CD14-positive monocyte (primary cell): ENCODE measurements around the gene NIFK. TPM values are rescaled to one million over a fixed set of nuclear protein-coding genes. Genes with fewer than 3 reads are reported as not detected.

Experiments
- DNase-seq, 3 donors: peaks; one replicate each; pipeline ENCODE4 v3.0.0-alpha.2; 2011 to 2022
- H2AFZ ChIP-seq: 2 replicates; pipeline ENCODE4 v1.6.0; 2012; ENCODE audit warnings: mild to moderate bottlenecking, low read depth, low read length, inconsistent platforms; ENCODE audit not compliant: insufficient read depth, poor library complexity, severe bottlenecking
- H3K27ac ChIP-seq, 2 donors: 1 replicate in 1 of 2; 2 replicates in 1 of 2; pipeline ENCODE4 v1.5.1; 2012 to 2013; ENCODE audit warnings: low read length in 2 of 2, control low read depth in 1 of 2, inconsistent platforms in 1 of 2, low read depth in 1 of 2, mild to moderate bottlenecking in 1 of 2
- H3K27me3 ChIP-seq, 2 donors: one replicate each; pipeline versions ENCODE4 v1.6.0 to v1.6.1; 2011 to 2013; ENCODE audit warnings: low read length in 2 of 2; ENCODE audit not compliant: control insufficient read depth in 2 of 2, insufficient read depth in 2 of 2
- H3K36me3 ChIP-seq, 2 donors: replicated peaks in 1 of 2; 1 replicate in 1 of 2; 2 replicates in 1 of 2; pipeline versions ENCODE4 v1.5.1 to v1.6.1; 2012 to 2013; ENCODE audit warnings: low read length in 2 of 2, control low read depth in 1 of 2, inconsistent platforms in 1 of 2, mild to moderate bottlenecking in 1 of 2; ENCODE audit not compliant: insufficient read depth in 2 of 2, control insufficient read depth in 1 of 2
- H3K4me1 ChIP-seq, 2 donors: 1 replicate in 1 of 2; 2 replicates in 1 of 2; pipeline versions ENCODE4 v1.5.1 to v1.6.1; 2012 to 2013; ENCODE audit warnings: low read length in 2 of 2, control low read depth in 1 of 2, inconsistent platforms in 1 of 2, mild to moderate bottlenecking in 1 of 2, moderate library complexity in 1 of 2; ENCODE audit not compliant: insufficient read depth in 2 of 2, control insufficient read depth in 1 of 2
- H3K4me2 ChIP-seq: replicated peaks from 2 replicates; pipeline ENCODE3; 2012; ENCODE audit warnings: low read length, moderate library complexity, mild to moderate bottlenecking; ENCODE audit not compliant: poor library complexity, severe bottlenecking; ENCODE audit errors: extremely low read depth
- H3K4me3 ChIP-seq, 3 experiments: fragments of 200-600 bp in 1 of 3; sonication (generic) in 1 of 3; replicated peaks in 1 of 3; 1 replicate in 2 of 3; 2 replicates in 1 of 3; pipeline ENCODE4 v1.5.1; 2011 to 2013; ENCODE audit warnings: low read length in 3 of 3, mild to moderate bottlenecking in 3 of 3, control low read depth in 2 of 3, low read depth in 2 of 3, inconsistent platforms in 1 of 3, moderate library complexity in 1 of 3
- H3K79me2 ChIP-seq: 2 replicates; pipeline ENCODE4 v1.6.0; 2012; ENCODE audit warnings: mild to moderate bottlenecking, control low read depth, inconsistent platforms, low read length, moderate library complexity; ENCODE audit not compliant: insufficient read depth
- H3K9ac ChIP-seq: 2 replicates; pipeline ENCODE4 v1.6.0; 2017; ENCODE audit warnings: low read length, mild to moderate bottlenecking; ENCODE audit not compliant: insufficient read depth, poor library complexity, severe bottlenecking
- H3K9me3 ChIP-seq, 2 donors: replicated peaks in 1 of 2; 1 replicate in 1 of 2; 2 replicates in 1 of 2; pipeline versions ENCODE4 v1.5.1 to v1.6.1; 2012 to 2013; ENCODE audit warnings: low read length in 2 of 2, control low read depth in 1 of 2; ENCODE audit not compliant: control insufficient read depth in 1 of 2, insufficient read depth in 1 of 2
- H4K20me1 ChIP-seq: 2 replicates; pipeline ENCODE4 v1.6.0; 2012; ENCODE audit warnings: mild to moderate bottlenecking, low read length, control low read depth, moderate library complexity; ENCODE audit not compliant: insufficient read depth
- H3K27ac Mint-ChIP-seq, 7 donors: one replicate each; pipeline ENCODE4 v1.8.0; 2020; ENCODE audit warnings: mild to moderate bottlenecking in 7 of 7, mixed read lengths in 7 of 7, moderate library complexity in 6 of 7, inconsistent platforms in 2 of 7
- H3K27me3 Mint-ChIP-seq, 3 donors: one replicate each; pipeline ENCODE4 v1.8.0; 2021 to 2022; ENCODE audit warnings: low read depth in 3 of 3, mild to moderate bottlenecking in 3 of 3, mixed read lengths in 3 of 3, moderate library complexity in 3 of 3, inconsistent platforms in 1 of 3
- H3K36me3 Mint-ChIP-seq, 2 donors: one replicate each; pipeline ENCODE4 v1.8.0; 2020; ENCODE audit warnings: mixed read lengths in 2 of 2, inconsistent platforms in 1 of 2, mild to moderate bottlenecking in 1 of 2
- H3K4me1 Mint-ChIP-seq: one replicate; pipeline ENCODE4 v1.8.0; 2020; ENCODE audit warnings: mild to moderate bottlenecking, mixed read lengths
- H3K4me3 Mint-ChIP-seq, 2 donors: one replicate each; pipeline ENCODE4 v1.8.0; 2020; ENCODE audit warnings: mild to moderate bottlenecking in 2 of 2, mixed read lengths in 2 of 2, moderate library complexity in 1 of 2
- H3K9me3 Mint-ChIP-seq, 7 donors: one replicate each; pipeline ENCODE4 v1.8.0; 2020 to 2022; ENCODE audit warnings: mixed read lengths in 7 of 7, mild to moderate bottlenecking in 6 of 7, moderate library complexity in 6 of 7, inconsistent platforms in 2 of 7
- WGBS: methylation state at CpG from one replicate; pipeline ENCODE4 v1.1.5; 2013; ENCODE audit warnings: missing lambda C conversion rate; ENCODE audit not compliant: insufficient coverage; 5-methylcytosine and 5-hydroxymethylcytosine counted together
- intact Hi-C, 2 donors: fragments of 100-400 bp; cut with micrococcal nuclease; formaldehyde crosslinking; loops; one replicate each; pipeline versions ENCODE4 v1.15.0 to v1.15.1; 2023
- polyA plus RNA-seq, 3 donors: library from polyadenylated mRNA; depleted of rRNA in 1 of 3; unstranded in 2 of 3; stranded (reverse) in 1 of 3; fragments of 300-500 nt in 2 of 3; fragments of >200 nt in 1 of 3; fragmentation: Illumina TruSeq in 2 of 3; gene quantifications; 1 replicate in 2 of 3; 2 replicates in 1 of 3; pipeline ENCODE4 v1.2.3, GENCODE V29; 2012 to 2021
- TF ChIP-seq, protein P1 (sequence below): fragments of 200-600 bp; IDR thresholded peaks from one replicate; pipeline ENCODE4 v1.8.0; 2022; ENCODE audit warnings: antibody characterized with exemption, mild to moderate bottlenecking

Gene NIFK
- polyA plus RNA-seq, 3 donors, result 6.6 to 32.6 (median 30.6) TPM

DNA sequence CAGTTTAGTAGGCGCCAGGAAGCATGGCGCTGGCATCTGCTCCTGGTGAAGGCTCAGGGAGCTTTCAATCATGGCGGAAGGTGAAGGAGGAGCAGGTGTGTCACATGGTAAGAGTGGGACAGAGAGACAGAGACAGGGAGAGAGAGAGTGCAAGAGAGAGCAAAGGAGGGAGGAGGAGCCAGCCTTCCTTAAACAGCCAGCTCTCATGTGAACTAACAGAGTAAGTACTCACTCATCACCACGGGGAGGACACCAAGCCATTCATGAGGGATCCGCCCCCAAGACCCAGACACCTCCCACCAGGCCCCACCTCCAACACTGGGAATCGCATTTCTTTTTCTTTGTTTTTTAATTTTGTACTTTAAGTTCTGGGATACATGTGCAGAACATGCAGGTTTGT lies 46.6 kb downstream of the NIFK start:
- Histone ChIP-seq H3K4me2 (no peak overlapping the region), H3K9me3 (peaks cover 0 to 3% of the 10 kb centered on the region in 2 donors), H3K9ac (no peak overlapping the region), H3K27me3 (no peaks in the 10 kb centered on the region), H3K79me2 (no peaks in the 10 kb centered on the region), H2AFZ (no peak overlapping the region), H4K20me1 (no peaks in the 10 kb centered on the region), H3K4me3 (no peak overlapping the region), H3K4me1 (no peaks in the 10 kb centered on the region), H3K27ac (no peak overlapping the region), H3K36me3 (no peaks in the 10 kb centered on the region)
- WGBS, result 100% methylated on average over 3 of the region's 6 CpGs
- no peak for DNase-seq
- Mint-ChIP-seq H3K27ac (no peak overlapping the region), H3K4me3 (no peak overlapping the region), H3K27me3 (peaks cover 0 to 2% (median 1%) of the 10 kb centered on the region in 3 donors), H3K36me3 (no peaks in the 10 kb centered on the region), H3K9me3 (peaks cover 0 to 9% (median 3%) of the 10 kb centered on the region in 7 donors), H3K4me1 (no peaks in the 10 kb centered on the region)
- TF ChIP-seq, protein P1, sequence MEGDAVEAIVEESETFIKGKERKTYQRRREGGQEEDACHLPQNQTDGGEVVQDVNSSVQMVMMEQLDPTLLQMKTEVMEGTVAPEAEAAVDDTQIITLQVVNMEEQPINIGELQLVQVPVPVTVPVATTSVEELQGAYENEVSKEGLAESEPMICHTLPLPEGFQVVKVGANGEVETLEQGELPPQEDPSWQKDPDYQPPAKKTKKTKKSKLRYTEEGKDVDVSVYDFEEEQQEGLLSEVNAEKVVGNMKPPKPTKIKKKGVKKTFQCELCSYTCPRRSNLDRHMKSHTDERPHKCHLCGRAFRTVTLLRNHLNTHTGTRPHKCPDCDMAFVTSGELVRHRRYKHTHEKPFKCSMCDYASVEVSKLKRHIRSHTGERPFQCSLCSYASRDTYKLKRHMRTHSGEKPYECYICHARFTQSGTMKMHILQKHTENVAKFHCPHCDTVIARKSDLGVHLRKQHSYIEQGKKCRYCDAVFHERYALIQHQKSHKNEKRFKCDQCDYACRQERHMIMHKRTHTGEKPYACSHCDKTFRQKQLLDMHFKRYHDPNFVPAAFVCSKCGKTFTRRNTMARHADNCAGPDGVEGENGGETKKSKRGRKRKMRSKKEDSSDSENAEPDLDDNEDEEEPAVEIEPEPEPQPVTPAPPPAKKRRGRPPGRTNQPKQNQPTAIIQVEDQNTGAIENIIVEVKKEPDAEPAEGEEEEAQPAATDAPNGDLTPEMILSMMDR, result no peak
- intact Hi-C loops, result no loop called here

DNA sequence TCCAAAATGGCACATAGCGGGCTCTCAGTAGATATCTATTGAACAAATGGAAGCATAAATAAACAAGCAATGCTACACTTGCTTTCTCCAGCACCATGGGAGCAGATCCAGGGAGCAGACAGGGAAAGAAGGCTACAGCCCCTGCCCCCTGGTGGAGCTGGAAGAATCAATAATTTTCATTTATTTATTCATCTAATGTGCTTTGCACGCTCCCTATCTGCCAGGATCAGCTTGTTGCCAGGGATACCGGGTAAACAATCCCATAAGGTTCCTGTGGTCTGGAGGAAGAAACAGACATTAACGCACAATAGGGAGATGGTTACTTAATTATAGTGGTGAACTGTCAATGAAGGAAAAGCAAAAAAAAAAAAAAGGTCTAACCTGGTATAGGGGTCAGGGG lies 47.3 kb downstream of the NIFK start:
- Mint-ChIP-seq H3K9me3 (peaks cover 0 to 16% (median 9%) of the 10 kb centered on the region in 7 donors), H3K27me3 (peaks cover 0 to 2% (median 1%) of the 10 kb centered on the region in 3 donors), H3K4me3 (no peak overlapping the region), H3K27ac (peak overlapping the region in 2 of 7 donors; percentile 43 to 71), H3K36me3 (no peaks in the 10 kb centered on the region), H3K4me1 (no peaks in the 10 kb centered on the region)
- H3K36me3 ChIP-seq, result no peaks in the 10 kb centered on the region
- 20% methylated on average over 1 of the region's 4 CpGs for WGBS
- peaks cover 1 to 7% of the 10 kb centered on the region in 2 donors for H3K9me3 ChIP-seq
- no peaks in the 10 kb centered on the region for H4K20me1 ChIP-seq
- no peaks in the 10 kb centered on the region for H3K27me3 ChIP-seq
- H3K4me3 ChIP-seq, result no peak overlapping the region
- DNase-seq, result no peak
- H3K4me1 ChIP-seq, result no peaks in the 10 kb centered on the region
- H3K9ac ChIP-seq, result no peak overlapping the region
- intact Hi-C loops, result no loop called here
- TF ChIP-seq, protein P1, result no peak
- H3K27ac ChIP-seq, result no peak overlapping the region
- H3K79me2 ChIP-seq, result no peaks in the 10 kb centered on the region
- no peak overlapping the region for H2AFZ ChIP-seq
- no peak overlapping the region for H3K4me2 ChIP-seq
